IMR-90 (cell line): ENCODE data around the gene UTP18. TPM values are rescaled to one million over a fixed set of nuclear protein-coding genes. Genes with fewer than 3 reads are reported as not detected.

Experiments
- ATAC-seq: fragments of 200-7000 bp; cut with Tn5 transposase; 2 replicates; pipeline ENCODE4 v1.9.1; 2020; ENCODE audit warnings: low read depth, mild to moderate bottlenecking, moderate library complexity
- BruUV-seq: library from RNA; stranded (reverse); fragments of 400-500 nt; replicated peaks from 2 replicates; lab custom pipeline; 2021; lab: Mats Ljungman, UMichigan
- CTCF ChIA-PET: fragments of 300-600 bp; formaldehyde crosslinking; extraction: SDS; loops from one replicate; lab custom pipeline; 2021; ENCODE audit warnings: antibody characterized with exemption; lab: Yijun Ruan, JAX
- POLR2A ChIA-PET: fragments of 300-600 bp; sonication (Branson Sonifier 250); formaldehyde crosslinking; loops from one replicate; lab custom pipeline; 2022; ENCODE audit warnings: antibody characterized with exemption; ENCODE audit not compliant: unreplicated experiment; lab: Charles Lee
- DNase-seq: peaks from one replicate; pipeline ENCODE4 v3.0.0; 2013
- H2AFZ ChIP-seq: replicated peaks from 2 replicates; pipeline ENCODE3; 2013; ENCODE audit warnings: low read length, mild to moderate bottlenecking; ENCODE audit not compliant: poor library complexity
- H2AK5ac ChIP-seq: 2 replicates; pipeline ENCODE4 v1.6.1; 2013; ENCODE audit warnings: low read depth, low read length, inconsistent platforms
- H2AK9ac ChIP-seq: replicated peaks from 2 replicates; pipeline ENCODE3; 2013; ENCODE audit warnings: mild to moderate bottlenecking, low read depth, low read length, moderate library complexity; ENCODE audit not compliant: poor library complexity
- H2BK120ac ChIP-seq: 2 replicates; pipeline ENCODE4 v1.6.1; 2013; ENCODE audit warnings: low read depth, low read length, inconsistent platforms
- H2BK15ac ChIP-seq: 3 replicates; pipeline ENCODE4 v1.6.1; 2013; ENCODE audit warnings: low read depth, low read length, inconsistent platforms
- H2BK20ac ChIP-seq: 2 replicates; pipeline ENCODE4 v1.6.1; 2013; ENCODE audit warnings: low read depth, mild to moderate bottlenecking, inconsistent platforms, low read length, moderate library complexity
- H2BK5ac ChIP-seq: 2 replicates; pipeline ENCODE4 v1.6.1; 2013; ENCODE audit warnings: mild to moderate bottlenecking, low read depth, low read length, inconsistent platforms; ENCODE audit not compliant: poor library complexity, severe bottlenecking
- H3K14ac ChIP-seq: replicated peaks from 2 replicates; pipeline ENCODE4 v1.6.1; 2013; ENCODE audit warnings: low read depth, low read length, inconsistent platforms
- H3K18ac ChIP-seq: 2 replicates; pipeline ENCODE4 v1.6.1; 2013; ENCODE audit warnings: low read depth, low read length, control low read depth
- H3K23ac ChIP-seq: 2 replicates; pipeline ENCODE4 v1.6.1; 2013; ENCODE audit warnings: low read depth, low read length, inconsistent platforms
- H3K27ac ChIP-seq: 2 replicates; pipeline ENCODE4 v1.5.1; 2013; ENCODE audit warnings: mild to moderate bottlenecking, control low read depth, low read length; ENCODE audit not compliant: insufficient read depth
- H3K27me3 ChIP-seq: 2 replicates; pipeline ENCODE4 v1.6.1; 2013; ENCODE audit warnings: low read length; ENCODE audit not compliant: control insufficient read depth, insufficient read depth
- H3K36me3 ChIP-seq: 2 replicates; pipeline ENCODE4 v1.6.1; 2013; ENCODE audit warnings: low read length, mixed read lengths; ENCODE audit not compliant: control insufficient read depth, insufficient read depth
- H3K4ac ChIP-seq: 2 replicates; pipeline ENCODE4 v1.6.1; 2013; ENCODE audit warnings: low read depth, low read length, inconsistent platforms
- H3K4me1 ChIP-seq: 2 replicates; pipeline ENCODE4 v1.6.1; 2013; ENCODE audit warnings: low read length, mixed read lengths; ENCODE audit not compliant: control insufficient read depth, insufficient read depth
- H3K4me2 ChIP-seq: 2 replicates; pipeline ENCODE4 v1.6.1; 2013; ENCODE audit warnings: low read depth, mild to moderate bottlenecking, control low read depth, low read length, moderate library complexity
- H3K4me3 ChIP-seq: 2 replicates; pipeline ENCODE4 v1.5.1; 2013; ENCODE audit warnings: low read depth, mild to moderate bottlenecking, control low read depth, low read length, moderate library complexity; ENCODE audit not compliant: insufficient read depth
- H3K56ac ChIP-seq: 2 replicates; pipeline ENCODE4 v1.6.1; 2013; ENCODE audit warnings: low read length, inconsistent platforms; ENCODE audit not compliant: insufficient read depth; ENCODE audit errors: extremely low read depth
- H3K79me1 ChIP-seq, 2 experiments: 2 replicates each; pipeline ENCODE4 v1.6.1; 2013; ENCODE audit warnings: low read length in 2 of 2, inconsistent platforms in 1 of 2, low read depth in 1 of 2
- H3K9ac ChIP-seq: 2 replicates; pipeline ENCODE4 v1.6.1; 2013; ENCODE audit warnings: low read depth, low read length, control low read depth
- H3K9me1 ChIP-seq: 2 replicates; pipeline ENCODE4 v1.6.1; 2013; ENCODE audit warnings: low read length, inconsistent platforms; ENCODE audit not compliant: insufficient read depth
- H3K9me3 ChIP-seq: 2 replicates; pipeline ENCODE4 v1.6.1; 2013; ENCODE audit warnings: low read length; ENCODE audit not compliant: control insufficient read depth, insufficient read depth
- H4K20me1 ChIP-seq: 2 replicates; pipeline ENCODE4 v1.6.1; 2013; ENCODE audit warnings: low read length, inconsistent platforms; ENCODE audit not compliant: insufficient read depth
- H4K5ac ChIP-seq: 2 replicates; pipeline ENCODE4 v1.6.1; 2013; ENCODE audit warnings: mild to moderate bottlenecking, low read depth, low read length, control low read depth
- H4K8ac ChIP-seq, 2 experiments: 2 replicates each; pipeline ENCODE4 v1.6.1; 2013; ENCODE audit warnings: low read depth in 2 of 2, low read length in 2 of 2, control low read depth in 1 of 2, inconsistent platforms in 1 of 2
- H4K91ac ChIP-seq: 2 replicates; pipeline ENCODE4 v1.6.1; 2013; ENCODE audit warnings: low read depth, low read length, inconsistent platforms; ENCODE audit not compliant: insufficient read depth
- CEBPB ChIP-seq: IDR thresholded peaks from 2 replicates; pipeline ENCODE4 v1.6.1; 2012; ENCODE audit warnings: low read depth, low read length, improper control_type of control experiment
- CHD1 ChIP-seq: IDR thresholded peaks from 2 replicates; pipeline ENCODE4 v1.6.1; 2012; ENCODE audit warnings: low read depth, low read length, improper control_type of control experiment
- MAFK ChIP-seq: IDR thresholded peaks from 2 replicates; pipeline ENCODE4 v1.6.1; 2012; ENCODE audit warnings: low read depth, low read length, improper control_type of control experiment
- MAZ ChIP-seq: IDR thresholded peaks from 2 replicates; pipeline ENCODE4 v1.6.1; 2012; ENCODE audit warnings: low read depth, mild to moderate bottlenecking, low read length, improper control_type of control experiment, moderate library complexity, borderline replicate concordance
- MXI1 ChIP-seq: IDR thresholded peaks from 2 replicates; pipeline ENCODE4 v1.6.1; 2012; ENCODE audit warnings: low read depth, mild to moderate bottlenecking, low read length, moderate library complexity, borderline replicate concordance
- NFE2L2 ChIP-seq: fragments of 150-350 bp; IDR thresholded peaks from 2 replicates; pipeline ENCODE4 v1.6.1; 2016; ENCODE audit warnings: low read depth, mild to moderate bottlenecking, low read length
- POLR2A ChIP-seq: IDR thresholded peaks from 2 replicates; pipeline ENCODE4 v1.6.1; 2012; ENCODE audit warnings: mild to moderate bottlenecking, low read depth, low read length
- RCOR1 ChIP-seq: IDR thresholded peaks from 2 replicates; pipeline ENCODE4 v1.6.1; 2012; ENCODE audit warnings: mild to moderate bottlenecking, low read length, improper control_type of control experiment; ENCODE audit not compliant: insufficient replicate concordance
- RFX5 ChIP-seq: IDR thresholded peaks from 2 replicates; pipeline ENCODE4 v1.8.0; 2012; ENCODE audit warnings: low read depth, mild to moderate bottlenecking, low read length, moderate library complexity
- SMC3 ChIP-seq: fragments of 150-350 bp; IDR thresholded peaks from 2 replicates; pipeline ENCODE4 v1.6.1; 2016; ENCODE audit warnings: low read depth, mild to moderate bottlenecking, antibody characterized with exemption, low read length, moderate library complexity
- USF2 ChIP-seq: fragments of 150-350 bp; IDR thresholded peaks from 2 replicates; pipeline ENCODE4 v1.6.1; 2017; ENCODE audit warnings: mild to moderate bottlenecking, antibody characterized with exemption, low read length, low read depth
- WGBS, 2 experiments: methylation state at CpG; one replicate each; pipeline versions ENCODE4 v1.1.5 to v1.1.7; 2013; ENCODE audit warnings: missing lambda C conversion rate in 2 of 2; ENCODE audit not compliant: insufficient read length in 1 of 2; ENCODE audit errors: extremely low coverage in 2 of 2; 5-methylcytosine and 5-hydroxymethylcytosine counted together
- dilution Hi-C: fragments of 300-500 bp; cut with HindIII; formaldehyde crosslinking; loops from one replicate; pipeline ENCODE4 v1.14.3; 2018; ENCODE audit warnings: low sequenced_read_pairs; ENCODE audit not compliant: unreplicated experiment
- in situ Hi-C: fragments of 300-500 bp; cut with MboI; formaldehyde crosslinking; loops from 3 replicates; pipeline ENCODE4 v1.14.3; 2019; ENCODE audit warnings: low sequenced_read_pairs, inconsistent platforms, mixed read lengths
- intact Hi-C: fragments of 100-400 bp; cut with micrococcal nuclease; formaldehyde crosslinking; loops from 2 replicates; pipeline ENCODE4 v1.10.0; 2022
- polyA plus RNA-seq, 3 experiments: library from polyadenylated mRNA; depleted of rRNA; stranded (reverse); fragments of >200 nt; gene quantifications; 2 replicates each; pipeline ENCODE4 v1.2.3, GENCODE V29; 2012; ENCODE audit warnings: low replicate concordance in 1 of 3
- total RNA-seq: library from RNA; depleted of rRNA; stranded (reverse); fragments of >200 nt; gene quantifications from 2 replicates; pipeline ENCODE4 v1.2.3, GENCODE V29; 2012
- TF ChIP-seq, protein P1 (sequence below): fragments of 150-350 bp; IDR thresholded peaks from 2 replicates; pipeline ENCODE4 v1.6.1; 2016; ENCODE audit warnings: low read depth, mild to moderate bottlenecking, low read length, moderate library complexity, borderline replicate concordance

Gene UTP18
- total and polyA plus RNA-seq, 2 of the 4 experiments (the other 2 are of a cell fraction) = 17.7 to 22.4 TPM

DNA sequence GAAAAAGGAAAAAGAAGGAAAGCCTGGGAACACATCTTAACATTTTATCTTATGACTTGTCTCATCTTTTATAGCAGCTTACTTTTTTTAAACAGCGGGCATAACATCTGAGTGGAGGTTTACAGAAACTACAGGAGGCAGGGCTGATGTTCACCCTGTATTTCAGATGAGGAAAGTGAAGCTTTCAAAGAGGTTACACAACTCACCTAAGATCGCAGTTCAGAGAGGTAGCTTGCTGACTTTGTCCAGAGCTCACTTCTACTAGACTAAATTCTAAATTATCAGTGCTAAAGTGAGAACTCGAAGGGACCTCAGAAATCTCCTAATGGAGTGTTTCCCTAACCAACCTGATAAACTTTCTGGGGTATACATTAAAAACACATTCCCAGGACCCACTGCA lies 4.2 kb upstream of the UTP18 start:
- Histone ChIP-seq H4K20me1 (peaks cover 16% of the 10 kb centered on the region), H2AFZ (no peak overlapping the region), H3K56ac (no peak overlapping the region), H3K4me2 (no peak overlapping the region), H3K79me1 (peaks cover 10 to 38% of the 10 kb centered on the region in 2 experiments), H2AK9ac (no peak overlapping the region), H2BK15ac (no peak overlapping the region), H3K9ac (no peak overlapping the region), H3K23ac (no peak overlapping the region), H3K18ac (no peak overlapping the region), H3K9me3 (no peaks in the 10 kb centered on the region), H2BK5ac (no peak overlapping the region), H4K5ac (no peak overlapping the region), H2BK20ac (no peak overlapping the region), H3K4me3 (no peak overlapping the region), H2AK5ac (no peak overlapping the region), H4K8ac (no peak overlapping the region), H3K27me3 (no peaks in the 10 kb centered on the region), H3K9me1 (peaks cover 2% of the 10 kb centered on the region; the same call in 1 of the 2 replicates), H3K27ac (no peak overlapping the region), H4K91ac (no peak overlapping the region), H2BK120ac (no peak overlapping the region), H3K14ac (no peak overlapping the region), H3K4ac (no peak overlapping the region), H3K36me3 (peaks cover 10% of the 10 kb centered on the region), H3K4me1 (no peaks in the 10 kb centered on the region; the same call in 1 of the 2 replicates)
- DNase-seq (no peak), ATAC-seq (no peak)
- no peak for TF ChIP-seq MXI1
- no peak for TF ChIP-seq RCOR1
- TF ChIP-seq SMC3 = no peak
- TF ChIP-seq CEBPB = no peak
- TF ChIP-seq MAFK = no peak
- TF ChIP-seq MAZ = no peak
- TF ChIP-seq USF2 = no peak
- no peak for TF ChIP-seq POLR2A
- TF ChIP-seq, protein P1, sequence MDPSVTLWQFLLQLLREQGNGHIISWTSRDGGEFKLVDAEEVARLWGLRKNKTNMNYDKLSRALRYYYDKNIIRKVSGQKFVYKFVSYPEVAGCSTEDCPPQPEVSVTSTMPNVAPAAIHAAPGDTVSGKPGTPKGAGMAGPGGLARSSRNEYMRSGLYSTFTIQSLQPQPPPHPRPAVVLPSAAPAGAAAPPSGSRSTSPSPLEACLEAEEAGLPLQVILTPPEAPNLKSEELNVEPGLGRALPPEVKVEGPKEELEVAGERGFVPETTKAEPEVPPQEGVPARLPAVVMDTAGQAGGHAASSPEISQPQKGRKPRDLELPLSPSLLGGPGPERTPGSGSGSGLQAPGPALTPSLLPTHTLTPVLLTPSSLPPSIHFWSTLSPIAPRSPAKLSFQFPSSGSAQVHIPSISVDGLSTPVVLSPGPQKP = no peak
- TF ChIP-seq CHD1 = no peak
- no peak for TF ChIP-seq NFE2L2
- TF ChIP-seq RFX5 = no peak
- WGBS, 2 experiments = no CpG with 5 or more reads among the region's 3 CpGs
- dilution Hi-C loops = no loop called here
- no TSS peak for BruUV-seq
- in situ Hi-C loops = no loop called here
- intact Hi-C loops = loop anchor here (5.0 kb wide), 1 partner anchor 39 kb away; no protein-coding TSS in a partner anchor
- ChIA-PET POLR2A (no interaction called here), CTCF (no interaction called here)
